GM20000 (cell line): Measurements from ENCODE around the gene EMID1.

Source experiments
- DNase-seq: peaks from one replicate; pipeline ENCODE4 v3.0.0; 2012; ENCODE audit warnings: low spot score
- TF ChIP-seq, protein P1 (sequence below): IDR thresholded peaks from 2 replicates; pipeline ENCODE4 v1.5.1; 2012; ENCODE audit warnings: mild to moderate bottlenecking, control low read depth; ENCODE audit errors: extremely low read depth, missing control alignments

Gene EMID1

DNA sequence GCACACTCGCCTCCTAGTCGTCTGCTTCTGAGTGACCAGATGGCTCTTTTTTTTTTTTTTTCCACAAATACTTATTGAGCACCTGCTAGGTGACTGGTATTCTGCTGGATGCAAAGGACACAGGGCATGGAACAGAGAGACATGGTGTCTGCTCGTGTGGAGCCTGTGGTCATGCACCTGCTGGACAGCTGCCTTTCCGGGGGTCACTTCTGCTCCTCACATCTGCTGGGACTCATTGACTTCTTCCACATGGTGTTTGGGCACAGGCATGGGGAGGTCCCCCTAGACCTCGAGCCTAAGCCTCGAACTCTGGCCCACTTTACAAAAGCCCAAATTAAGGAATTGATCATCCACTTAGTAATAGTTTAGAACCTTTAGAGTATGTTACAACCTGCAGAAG is 39.5 kb upstream of the EMID1 start:
- no peak for DNase-seq
- TF ChIP-seq, protein P1, sequence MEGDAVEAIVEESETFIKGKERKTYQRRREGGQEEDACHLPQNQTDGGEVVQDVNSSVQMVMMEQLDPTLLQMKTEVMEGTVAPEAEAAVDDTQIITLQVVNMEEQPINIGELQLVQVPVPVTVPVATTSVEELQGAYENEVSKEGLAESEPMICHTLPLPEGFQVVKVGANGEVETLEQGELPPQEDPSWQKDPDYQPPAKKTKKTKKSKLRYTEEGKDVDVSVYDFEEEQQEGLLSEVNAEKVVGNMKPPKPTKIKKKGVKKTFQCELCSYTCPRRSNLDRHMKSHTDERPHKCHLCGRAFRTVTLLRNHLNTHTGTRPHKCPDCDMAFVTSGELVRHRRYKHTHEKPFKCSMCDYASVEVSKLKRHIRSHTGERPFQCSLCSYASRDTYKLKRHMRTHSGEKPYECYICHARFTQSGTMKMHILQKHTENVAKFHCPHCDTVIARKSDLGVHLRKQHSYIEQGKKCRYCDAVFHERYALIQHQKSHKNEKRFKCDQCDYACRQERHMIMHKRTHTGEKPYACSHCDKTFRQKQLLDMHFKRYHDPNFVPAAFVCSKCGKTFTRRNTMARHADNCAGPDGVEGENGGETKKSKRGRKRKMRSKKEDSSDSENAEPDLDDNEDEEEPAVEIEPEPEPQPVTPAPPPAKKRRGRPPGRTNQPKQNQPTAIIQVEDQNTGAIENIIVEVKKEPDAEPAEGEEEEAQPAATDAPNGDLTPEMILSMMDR: no peak

DNA sequence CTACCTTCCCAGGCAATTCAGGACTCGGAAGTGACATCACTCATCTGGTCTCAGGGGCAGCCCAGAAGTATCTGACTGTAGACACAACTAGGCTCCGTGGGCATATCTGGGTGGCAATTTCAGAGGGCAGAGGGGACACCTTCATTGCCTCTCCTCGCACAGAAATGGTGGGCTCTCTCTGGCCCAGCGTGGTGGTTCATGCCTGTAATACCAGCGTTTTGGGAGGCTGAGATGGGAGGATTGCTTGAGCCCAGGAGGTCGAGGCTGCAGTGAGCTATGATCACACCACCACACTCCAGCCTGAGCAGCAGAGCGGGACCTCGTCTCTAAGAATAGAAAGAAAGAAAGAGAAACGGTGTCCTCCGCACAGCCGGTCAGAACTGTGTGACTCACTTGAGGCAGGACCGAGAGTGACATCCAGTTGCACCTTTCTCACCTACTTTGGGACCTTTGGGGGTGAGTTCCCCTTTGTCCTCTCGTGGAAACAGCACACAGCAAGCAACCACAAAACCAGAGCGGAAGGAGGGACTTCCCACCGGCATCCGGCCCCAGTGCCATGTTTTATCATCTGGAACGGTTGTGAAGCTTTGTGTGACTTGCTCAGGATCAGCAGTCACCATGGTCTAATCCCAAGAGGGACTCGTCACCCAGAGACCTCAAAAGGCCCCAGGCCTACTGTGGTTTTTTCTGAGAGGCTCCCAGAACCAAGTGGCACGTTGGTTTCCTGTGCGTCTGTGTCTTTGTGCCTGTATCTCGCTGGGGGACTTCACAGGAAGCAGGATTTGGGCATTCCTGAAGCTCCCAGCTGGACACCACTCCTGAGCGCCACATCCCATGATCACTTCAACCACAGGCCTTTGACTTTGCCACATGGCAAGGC is 38.4 kb upstream of the EMID1 start:
- DNase-seq: peak; percentile 89
- TF ChIP-seq, protein P1: no peak

DNA sequence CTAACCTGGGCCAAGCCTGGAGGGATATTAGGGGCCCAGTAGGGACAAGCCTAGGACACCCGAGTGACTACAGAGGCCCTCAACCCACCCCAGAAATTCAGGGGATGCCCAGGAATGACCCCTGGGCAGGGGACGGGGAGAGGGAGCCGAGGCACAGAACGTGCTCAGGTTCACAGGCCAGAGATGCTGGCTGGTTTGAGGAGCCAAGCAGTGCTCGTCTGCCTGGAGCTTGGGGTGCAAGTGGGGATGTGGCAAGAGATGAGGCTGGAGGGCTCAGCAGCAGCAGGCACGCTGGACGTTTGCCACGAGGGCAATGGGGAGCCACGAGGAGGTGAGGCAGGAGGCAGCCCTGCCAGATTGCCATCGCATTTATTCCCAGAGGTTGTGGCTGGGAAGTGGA is 34.0 kb upstream of the EMID1 start:
- TF ChIP-seq, protein P1: no peak
- DNase-seq: no peak

DNA sequence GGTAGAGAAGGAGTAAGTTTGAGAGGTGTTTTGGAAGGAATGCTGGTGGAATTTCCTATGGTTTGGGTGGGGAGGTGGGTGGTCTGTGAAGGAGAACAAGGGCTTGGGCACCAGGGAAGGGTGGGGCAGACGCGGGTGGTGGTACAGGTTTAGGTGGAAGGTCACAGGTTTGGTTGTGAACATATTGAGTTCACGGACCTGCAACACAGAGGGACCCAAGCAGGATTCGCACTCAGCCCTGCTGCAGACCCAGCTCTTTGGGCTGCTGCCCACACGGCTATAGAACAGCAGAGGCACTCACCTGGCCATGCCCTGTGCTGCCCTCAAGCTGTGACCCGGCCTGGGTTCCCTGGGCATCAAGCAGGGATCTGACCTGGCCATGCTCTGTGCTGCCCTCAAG is 33.5 kb upstream of the EMID1 start:
- TF ChIP-seq, protein P1: no peak
- no peak for DNase-seq

DNA sequence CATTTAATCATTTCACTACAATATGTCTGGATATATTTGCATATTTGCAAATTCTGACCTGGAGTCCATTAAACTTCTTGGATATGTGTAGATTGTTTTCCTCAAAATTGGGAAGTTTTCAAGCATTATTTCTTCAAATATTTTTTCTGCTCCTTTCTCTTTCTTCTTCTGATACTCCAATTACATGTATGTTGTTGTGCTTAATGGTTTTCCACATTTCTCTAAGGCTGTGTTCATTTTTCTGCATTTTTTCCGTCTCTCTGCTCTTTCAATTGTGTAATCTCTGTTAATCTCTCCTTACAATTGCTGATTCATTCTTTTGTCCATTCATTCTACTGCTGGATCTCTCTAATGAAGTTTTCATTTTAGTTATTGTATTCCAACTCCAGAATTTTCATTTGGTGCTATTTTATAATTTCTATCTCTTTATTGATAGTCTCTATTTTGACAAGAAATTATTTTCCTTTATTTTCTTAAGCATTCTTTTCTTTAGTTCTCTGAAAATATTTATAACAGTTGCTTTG is 30.3 kb upstream of the EMID1 start:
- DNase-seq: no peak

DNA sequence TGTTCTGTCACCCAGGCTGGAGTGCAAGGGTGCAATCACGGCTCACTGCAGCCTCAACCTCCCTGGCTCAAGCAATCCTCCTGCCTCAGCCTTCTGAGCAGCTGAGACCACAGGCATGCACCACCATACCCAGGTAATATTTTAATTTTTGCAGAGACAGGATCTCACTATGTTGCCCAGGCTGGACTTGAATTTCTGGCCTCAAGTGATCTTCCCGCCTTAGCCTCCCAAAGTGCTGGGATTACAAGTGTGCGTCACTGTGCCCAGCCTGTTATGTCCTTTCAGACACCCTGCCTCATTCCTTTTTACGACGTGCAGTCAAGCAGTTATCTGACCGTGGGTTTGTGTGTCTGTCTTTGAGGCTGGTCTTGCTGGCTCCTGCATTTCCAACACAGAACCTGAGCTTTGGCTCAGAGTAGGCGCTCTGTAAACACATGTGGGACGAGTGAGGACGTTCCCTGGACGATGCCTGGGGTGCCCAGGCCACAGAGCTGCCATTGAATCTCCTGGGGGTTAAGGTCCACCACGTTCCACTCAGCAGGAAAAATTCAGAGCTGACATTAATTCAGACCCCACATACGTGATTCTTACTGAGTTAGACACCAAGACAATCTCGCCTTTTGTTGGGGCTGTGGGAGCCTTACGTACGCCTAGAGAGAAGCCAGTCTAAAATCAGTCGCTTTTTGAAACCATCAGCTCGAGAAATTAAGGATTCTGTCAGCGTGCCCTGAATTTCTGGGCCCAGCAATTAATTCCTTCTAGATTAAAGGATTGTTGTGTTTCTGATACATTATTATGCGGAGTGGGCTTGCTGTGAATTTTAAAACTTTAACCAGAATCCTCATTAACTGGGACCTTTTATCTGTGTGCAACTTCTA is 21.5 kb upstream of the EMID1 start:
- DNase-seq: no peak
- TF ChIP-seq, protein P1: no peak

More for the DNA sequence above, 30.3 kb upstream of the EMID1 start:
- TF ChIP-seq, protein P1: no peak

DNA sequence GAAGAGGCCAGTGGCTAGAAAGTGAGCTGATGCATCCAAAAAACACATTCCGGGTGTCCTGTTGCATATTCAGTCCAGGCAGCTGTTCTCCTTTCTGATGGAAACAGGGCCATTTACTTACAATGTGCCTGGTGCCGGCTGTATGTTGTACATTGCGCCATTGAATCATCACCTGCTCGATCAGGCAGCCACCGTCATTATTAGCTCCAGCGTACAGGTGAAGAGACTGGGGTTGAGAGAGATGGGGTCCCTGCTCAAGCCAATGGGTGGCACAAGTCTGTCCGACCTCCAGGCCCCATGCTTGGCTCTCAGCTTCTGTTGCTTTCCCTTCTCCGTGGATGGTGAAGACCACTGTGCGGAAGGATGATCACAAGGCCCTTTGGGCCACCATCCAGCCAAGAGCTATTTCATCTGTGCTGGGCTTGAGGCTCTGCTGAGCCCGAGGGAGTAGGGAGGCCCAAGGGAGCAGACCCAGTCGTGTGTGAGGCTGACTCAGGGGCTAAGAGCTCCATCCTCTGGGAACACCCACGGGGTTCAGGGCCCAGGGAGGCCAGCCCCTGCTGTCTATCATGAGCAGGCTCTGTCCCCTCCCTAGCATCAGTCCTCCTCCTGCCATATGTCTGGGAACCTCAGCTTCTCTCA is 20.7 kb upstream of the EMID1 start:
- TF ChIP-seq, protein P1: no peak
- no peak for DNase-seq
